ENCODE measurements around the gene SCAI. TPM values are rescaled to one million over a fixed set of nuclear protein-coding genes. Genes with fewer than 3 reads are reported as not detected.
"Not testable (repeated sequence)": the region's sequence is repeated elsewhere in the genome, so short reads cannot be mapped to it uniquely, and the experiment has no call there.

SCAI gene
- total RNA-seq = 6.8 and 9.1 TPM in 2 replicates

DNA sequence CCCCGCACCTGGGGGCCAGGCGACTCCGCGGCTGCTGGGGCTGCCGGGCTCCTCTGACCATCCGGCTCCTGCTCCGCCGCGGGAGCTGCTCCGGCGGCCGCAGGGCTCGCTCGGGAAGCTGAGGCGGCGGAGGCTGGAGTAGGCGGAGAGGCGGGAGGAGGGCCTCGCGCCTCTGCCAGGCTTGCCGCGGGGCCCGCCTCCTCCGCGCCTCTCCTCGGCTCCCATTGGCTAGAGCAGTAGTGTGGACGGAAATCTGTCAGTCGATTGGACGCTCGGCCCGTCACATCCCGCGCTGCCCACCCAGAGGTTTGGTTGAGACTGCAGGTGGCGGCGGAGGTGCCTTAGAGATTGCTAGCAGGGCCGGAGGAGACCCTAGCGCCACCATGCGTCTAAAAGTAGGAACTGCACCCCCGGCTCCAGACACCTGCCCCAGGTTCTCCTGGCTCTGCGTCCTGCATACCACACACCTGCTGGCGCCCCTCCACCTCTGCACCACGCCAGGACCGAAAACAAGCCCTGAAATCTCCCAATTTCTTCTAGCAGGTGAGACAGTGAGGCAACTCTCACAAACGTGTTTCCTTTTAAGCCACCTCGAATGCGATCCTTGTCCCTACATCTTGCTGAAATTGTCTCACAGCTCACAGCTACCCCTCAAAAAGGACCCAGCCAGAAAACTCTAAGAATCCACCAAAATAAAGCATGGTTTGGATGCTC lies at the start of gene SCAI:
SCAI (minus strand) TSS at position 152 of the 714 bp plus-strand sequence; CDS start at position 61, 91 bp downstream.
- TF ChIP-seq, protein P1, sequence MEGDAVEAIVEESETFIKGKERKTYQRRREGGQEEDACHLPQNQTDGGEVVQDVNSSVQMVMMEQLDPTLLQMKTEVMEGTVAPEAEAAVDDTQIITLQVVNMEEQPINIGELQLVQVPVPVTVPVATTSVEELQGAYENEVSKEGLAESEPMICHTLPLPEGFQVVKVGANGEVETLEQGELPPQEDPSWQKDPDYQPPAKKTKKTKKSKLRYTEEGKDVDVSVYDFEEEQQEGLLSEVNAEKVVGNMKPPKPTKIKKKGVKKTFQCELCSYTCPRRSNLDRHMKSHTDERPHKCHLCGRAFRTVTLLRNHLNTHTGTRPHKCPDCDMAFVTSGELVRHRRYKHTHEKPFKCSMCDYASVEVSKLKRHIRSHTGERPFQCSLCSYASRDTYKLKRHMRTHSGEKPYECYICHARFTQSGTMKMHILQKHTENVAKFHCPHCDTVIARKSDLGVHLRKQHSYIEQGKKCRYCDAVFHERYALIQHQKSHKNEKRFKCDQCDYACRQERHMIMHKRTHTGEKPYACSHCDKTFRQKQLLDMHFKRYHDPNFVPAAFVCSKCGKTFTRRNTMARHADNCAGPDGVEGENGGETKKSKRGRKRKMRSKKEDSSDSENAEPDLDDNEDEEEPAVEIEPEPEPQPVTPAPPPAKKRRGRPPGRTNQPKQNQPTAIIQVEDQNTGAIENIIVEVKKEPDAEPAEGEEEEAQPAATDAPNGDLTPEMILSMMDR (IDR thresholded peaks at IDR 0.05; ENCODE audit: insufficient read depth, low read depth, low read length) = peak; percentile 97
- peak; percentile 99 for DNase-seq (ENCODE audit: low read depth)
- peak within 1 kb of the TSS; percentile 69 for H3K4me3 ChIP-seq (ENCODE audit: low read depth, low read length)

DNA sequence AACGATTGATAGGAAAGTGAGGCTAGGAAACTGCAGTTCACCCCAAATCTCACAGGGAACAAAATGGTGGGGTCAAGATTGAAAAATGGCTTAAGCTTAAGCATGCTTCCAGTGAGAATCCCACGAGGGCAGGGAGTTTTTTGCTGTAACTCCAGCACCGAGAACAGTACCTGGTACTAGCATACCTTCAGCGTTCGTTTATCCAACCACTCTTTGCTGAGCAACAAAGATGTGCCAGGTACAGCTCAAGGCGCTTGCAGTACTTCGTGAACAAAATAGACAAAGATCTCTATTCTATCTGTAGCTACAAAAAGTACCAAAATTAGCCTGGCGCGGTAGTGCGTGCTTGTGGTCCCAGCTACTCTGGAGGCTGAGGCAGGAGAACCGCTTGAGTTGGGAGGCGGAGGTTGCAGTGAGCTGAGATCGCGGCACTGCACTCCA lies 47.1 kb upstream of the SCAI start:
- TF ChIP-seq, protein P1 (IDR thresholded peaks at IDR 0.05; ENCODE audit: insufficient read depth, low read depth, low read length) = no peak
- no peak for DNase-seq (ENCODE audit: low read depth)
- peak overlapping the region; percentile 91 for H3K4me3 ChIP-seq (ENCODE audit: low read depth, low read length)

GRCh38 chr9:125189361-125190289 lies 46.3 kb upstream of the SCAI start, which contains the start of gene PPP6C:
Gene PPP6C (minus strand): TSS chr9:125189803. CDS start chr9:125189718, 85 bp downstream.
- TF ChIP-seq, protein P1 (IDR thresholded peaks at IDR 0.05; ENCODE audit: insufficient read depth, low read depth, low read length) = peak; percentile 55
- peak; percentile 97 for DNase-seq (ENCODE audit: low read depth)
- peak within 1 kb of the TSS; percentile 91 for H3K4me3 ChIP-seq (ENCODE audit: low read depth, low read length)

- no peak for DNase-seq (ENCODE audit: low read depth)
- TF ChIP-seq, protein P1 (IDR thresholded peaks at IDR 0.05; ENCODE audit: insufficient read depth, low read depth, low read length) = no peak
- peak overlapping the region; percentile 91 for H3K4me3 ChIP-seq (ENCODE audit: low read depth, low read length)
These were observed 45.7 kb upstream of the SCAI start for GRCh38 chr9:125189011-125189360.

DNA sequence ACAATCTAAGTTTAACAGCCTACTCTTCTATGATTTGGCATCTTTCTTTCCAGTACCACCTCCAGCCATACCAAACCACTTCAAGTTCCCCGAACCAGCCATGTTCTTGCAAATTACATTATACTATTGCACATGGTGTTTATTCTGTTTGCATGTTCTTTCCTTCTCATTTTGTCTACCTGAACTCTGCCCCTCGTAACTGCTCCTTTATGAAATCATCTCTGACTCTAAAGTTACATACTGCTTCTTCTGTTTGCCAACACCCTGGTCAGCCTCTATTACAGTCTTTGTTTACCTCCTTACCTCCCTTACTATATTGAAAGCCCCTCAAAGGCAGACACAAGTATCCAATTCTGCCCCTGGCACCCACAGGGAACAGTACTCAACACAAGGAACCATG lies 40.2 kb upstream of the SCAI start:
- TF ChIP-seq, protein P1 (IDR thresholded peaks at IDR 0.05; ENCODE audit: insufficient read depth, low read depth, low read length) = no peak
- no peak for DNase-seq (ENCODE audit: low read depth)
- no peak overlapping the region for H3K4me3 ChIP-seq (ENCODE audit: low read depth, low read length)

DNA sequence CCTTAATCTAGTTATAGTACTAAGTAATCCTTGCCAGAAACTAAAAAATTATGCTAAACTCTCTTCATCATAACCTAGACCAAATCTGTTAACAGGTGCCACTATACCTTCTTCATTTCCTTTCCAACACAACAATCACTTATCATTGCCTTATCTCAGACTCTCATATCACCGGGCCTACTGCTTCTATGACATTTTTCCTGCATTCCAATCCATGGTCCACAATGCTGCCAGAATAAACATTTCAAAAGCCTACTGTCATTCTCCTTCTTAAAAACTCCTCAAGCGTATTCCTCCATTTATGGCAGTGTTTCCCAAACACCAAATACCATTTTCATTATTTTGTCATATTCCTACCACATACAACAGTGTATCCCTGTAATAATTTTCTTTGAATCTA lies 39.7 kb upstream of the SCAI start:
- DNase-seq (ENCODE audit: low read depth) = no peak
- no peak overlapping the region for H3K4me3 ChIP-seq (ENCODE audit: low read depth, low read length)
- TF ChIP-seq, protein P1 (IDR thresholded peaks at IDR 0.05; ENCODE audit: insufficient read depth, low read depth, low read length) = no peak

DNA sequence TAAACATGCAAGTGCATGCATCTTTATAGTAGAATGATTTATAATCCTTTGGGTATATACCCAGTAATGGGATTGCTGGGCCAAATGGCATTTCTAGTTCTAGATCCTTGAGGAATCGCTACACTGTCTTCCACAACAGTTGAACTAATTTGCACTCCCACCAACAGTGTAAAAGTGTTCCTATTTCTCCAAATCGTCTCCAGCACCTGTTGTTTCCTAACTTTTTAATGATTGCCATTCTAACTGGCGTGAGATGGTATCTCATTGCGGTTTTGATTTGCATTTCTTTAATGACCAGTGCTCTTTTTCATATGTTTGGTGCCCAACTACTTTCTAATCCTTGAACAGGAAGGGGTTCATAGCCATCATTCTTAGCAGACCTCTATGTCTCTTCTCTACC lies 38.4 kb upstream of the SCAI start:
- H3K4me3 ChIP-seq (ENCODE audit: low read depth, low read length); DNase-seq (ENCODE audit: low read depth): not testable (repeated sequence)
